LNCAP (cell line): Measurements from ENCODE around the gene GNG4.

ENCODE experiments used
- CTCF ChIP-seq: fragments of 450-650 bp; IDR thresholded peaks from 2 replicates; pipeline ENCODE4 v1.5.1; 2017; ENCODE audit warnings: mild to moderate bottlenecking

Gene GNG4

GRCh38 chr1:235614442-235614954 lies 35.1 kb downstream of the GNG4 start:
- TF ChIP-seq CTCF: no peak

GRCh38 chr1:235613602-235614001 lies 36.0 kb downstream of the GNG4 start:
- TF ChIP-seq CTCF: no peak

GRCh38 chr1:235612761-235613160 lies 36.8 kb downstream of the GNG4 start:
- TF ChIP-seq CTCF: no peak

- TF ChIP-seq CTCF: no peak
Observed at GRCh38 chr1:235610157-235610556, 39.4 kb downstream of the GNG4 start.

- no peak for TF ChIP-seq CTCF
Observed at GRCh38 chr1:235608278-235608677, 41.3 kb downstream of the GNG4 start.

- TF ChIP-seq CTCF: no peak
Observed at GRCh38 chr1:235607284-235607683, 42.3 kb downstream of the GNG4 start.

- TF ChIP-seq CTCF: peak; percentile 62; the same call in 1 of the 2 replicates
Observed at GRCh38 chr1:235601104-235601503, 48.5 kb downstream of the GNG4 start.

GRCh38 chr1:235599536-235599935 lies 50.0 kb downstream of the GNG4 start:
- no peak for TF ChIP-seq CTCF
